ENCODE results near the gene C20orf144. TPM values are rescaled to one million over a fixed set of nuclear protein-coding genes. Genes with fewer than 3 reads are reported as not detected.

Gene C20orf144
- total RNA-seq, 1 donor from 2014 or later: 0.82 TPM

DNA sequence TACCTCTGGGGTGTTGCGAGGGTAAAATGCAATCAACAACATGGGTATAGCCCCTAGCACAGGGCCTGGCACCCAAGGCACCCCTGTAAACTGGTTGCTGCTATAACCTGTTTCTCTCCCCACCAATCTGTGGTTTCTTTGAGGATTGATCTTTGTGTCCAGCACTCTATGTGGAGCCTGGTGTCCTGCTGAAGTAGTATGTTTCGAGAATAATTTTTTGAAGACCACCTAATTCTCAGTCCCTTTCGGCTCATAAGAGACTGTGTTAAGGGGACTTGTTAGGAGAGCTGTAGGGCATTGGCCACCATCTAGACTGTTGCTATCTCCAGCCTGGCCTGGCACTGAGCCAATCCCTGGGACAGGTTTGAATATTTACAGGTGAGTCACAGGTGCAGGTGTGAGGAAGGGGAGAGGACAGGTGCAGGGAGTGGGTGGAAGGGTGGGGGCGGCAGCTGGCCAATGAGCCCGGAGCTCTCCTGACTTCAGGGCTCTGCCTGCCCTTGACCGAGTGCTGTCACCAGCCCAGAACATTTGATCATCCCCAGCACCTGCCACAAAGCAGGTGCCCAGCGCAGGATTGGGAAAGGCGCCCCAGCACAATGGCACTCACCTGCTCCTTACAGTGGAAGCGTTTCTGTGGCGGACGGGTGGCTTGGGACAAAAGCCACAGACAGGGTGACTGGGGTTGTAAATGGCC is 8.1 kb upstream of the C20orf144 start:
- Mint-ChIP-seq H3K4me3 (peak overlapping the region; percentile 77), H3K4me1 (ENCODE audit: unreplicated experiment) (peaks cover 53% of the 10 kb centered on the region)

DNA sequence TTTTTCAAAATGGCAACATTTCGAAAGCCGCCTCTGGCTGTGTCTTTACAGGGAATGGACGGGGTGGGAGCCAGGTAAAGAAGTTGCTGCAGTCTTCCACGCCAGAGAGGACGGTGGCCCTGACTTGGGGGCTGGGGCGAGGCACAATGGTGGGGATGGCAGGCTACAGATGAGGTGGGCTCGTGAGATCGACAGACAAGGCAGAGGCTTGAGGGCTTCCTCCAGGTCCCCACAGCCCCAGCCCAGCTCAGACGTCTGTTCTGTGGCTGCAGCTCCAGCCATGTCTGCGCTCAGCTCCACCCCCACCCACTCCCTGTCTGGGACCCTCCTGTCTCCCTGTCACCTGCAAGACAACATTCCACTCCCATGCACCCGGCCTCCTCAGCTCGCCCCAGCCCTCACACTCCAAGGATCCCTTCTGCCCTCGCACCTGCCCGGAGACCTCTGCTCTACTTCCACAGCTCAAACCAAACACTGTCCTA is 7.4 kb upstream of the C20orf144 start:
- no peaks in the 10 kb centered on the region for H3K9me3 Mint-ChIP-seq
- H3K27me3 Mint-ChIP-seq: no peaks in the 10 kb centered on the region
- no peak for DNase-seq (ENCODE audit: extremely low spot score, unreplicated experiment)
- H3K36me3 Mint-ChIP-seq: peaks cover 11% of the 10 kb centered on the region
- TF ChIP-seq, protein P1, sequence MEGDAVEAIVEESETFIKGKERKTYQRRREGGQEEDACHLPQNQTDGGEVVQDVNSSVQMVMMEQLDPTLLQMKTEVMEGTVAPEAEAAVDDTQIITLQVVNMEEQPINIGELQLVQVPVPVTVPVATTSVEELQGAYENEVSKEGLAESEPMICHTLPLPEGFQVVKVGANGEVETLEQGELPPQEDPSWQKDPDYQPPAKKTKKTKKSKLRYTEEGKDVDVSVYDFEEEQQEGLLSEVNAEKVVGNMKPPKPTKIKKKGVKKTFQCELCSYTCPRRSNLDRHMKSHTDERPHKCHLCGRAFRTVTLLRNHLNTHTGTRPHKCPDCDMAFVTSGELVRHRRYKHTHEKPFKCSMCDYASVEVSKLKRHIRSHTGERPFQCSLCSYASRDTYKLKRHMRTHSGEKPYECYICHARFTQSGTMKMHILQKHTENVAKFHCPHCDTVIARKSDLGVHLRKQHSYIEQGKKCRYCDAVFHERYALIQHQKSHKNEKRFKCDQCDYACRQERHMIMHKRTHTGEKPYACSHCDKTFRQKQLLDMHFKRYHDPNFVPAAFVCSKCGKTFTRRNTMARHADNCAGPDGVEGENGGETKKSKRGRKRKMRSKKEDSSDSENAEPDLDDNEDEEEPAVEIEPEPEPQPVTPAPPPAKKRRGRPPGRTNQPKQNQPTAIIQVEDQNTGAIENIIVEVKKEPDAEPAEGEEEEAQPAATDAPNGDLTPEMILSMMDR (conservative IDR thresholded peaks at IDR 0.05): no peak
- H3K27ac Mint-ChIP-seq: peak overlapping the region; percentile 99
- H3K4me1 Mint-ChIP-seq (ENCODE audit: unreplicated experiment): peaks cover 46% of the 10 kb centered on the region
- H3K4me3 Mint-ChIP-seq: peak overlapping the region; percentile 77

More for the DNA sequence above, 8.1 kb upstream of the C20orf144 start:
- no peaks in the 10 kb centered on the region for H3K27me3 Mint-ChIP-seq
- H3K9me3 Mint-ChIP-seq: no peaks in the 10 kb centered on the region
- peak; percentile 84 for DNase-seq (ENCODE audit: extremely low spot score, unreplicated experiment)
- H3K27ac Mint-ChIP-seq: peak overlapping the region; percentile 99
- TF ChIP-seq, protein P1 (conservative IDR thresholded peaks at IDR 0.05): no peak
- H3K36me3 Mint-ChIP-seq: peaks cover 12% of the 10 kb centered on the region

DNA sequence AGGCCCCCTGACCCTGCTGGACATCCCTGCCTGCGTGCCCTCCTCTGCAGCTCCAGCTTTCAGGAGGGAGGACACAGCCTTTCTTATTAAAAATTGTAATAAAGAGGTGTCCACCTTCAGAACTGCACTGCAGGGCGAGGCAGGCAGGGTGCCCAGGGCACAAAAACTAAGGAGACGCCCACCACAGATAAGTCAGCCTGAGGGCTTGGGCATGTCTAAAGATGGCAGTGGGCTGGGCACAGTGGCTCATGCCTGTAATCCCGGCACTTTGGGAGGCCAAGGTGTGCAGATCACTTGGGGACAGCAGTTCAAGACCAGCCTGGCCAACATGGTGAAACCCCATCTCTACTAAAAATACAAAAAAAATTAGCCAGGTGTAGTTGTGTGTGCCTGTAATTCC is 7.0 kb upstream of the C20orf144 start:
- Mint-ChIP-seq H3K4me1 (ENCODE audit: unreplicated experiment) (peaks cover 42% of the 10 kb centered on the region), H3K27me3 (no peaks in the 10 kb centered on the region), H3K36me3 (peaks cover 10% of the 10 kb centered on the region), H3K9me3 (no peaks in the 10 kb centered on the region), H3K27ac (peak overlapping the region; percentile 99), H3K4me3 (peak overlapping the region; percentile 77)
- TF ChIP-seq, protein P1 (conservative IDR thresholded peaks at IDR 0.05): no peak
- DNase-seq (ENCODE audit: extremely low spot score, unreplicated experiment): no peak

DNA sequence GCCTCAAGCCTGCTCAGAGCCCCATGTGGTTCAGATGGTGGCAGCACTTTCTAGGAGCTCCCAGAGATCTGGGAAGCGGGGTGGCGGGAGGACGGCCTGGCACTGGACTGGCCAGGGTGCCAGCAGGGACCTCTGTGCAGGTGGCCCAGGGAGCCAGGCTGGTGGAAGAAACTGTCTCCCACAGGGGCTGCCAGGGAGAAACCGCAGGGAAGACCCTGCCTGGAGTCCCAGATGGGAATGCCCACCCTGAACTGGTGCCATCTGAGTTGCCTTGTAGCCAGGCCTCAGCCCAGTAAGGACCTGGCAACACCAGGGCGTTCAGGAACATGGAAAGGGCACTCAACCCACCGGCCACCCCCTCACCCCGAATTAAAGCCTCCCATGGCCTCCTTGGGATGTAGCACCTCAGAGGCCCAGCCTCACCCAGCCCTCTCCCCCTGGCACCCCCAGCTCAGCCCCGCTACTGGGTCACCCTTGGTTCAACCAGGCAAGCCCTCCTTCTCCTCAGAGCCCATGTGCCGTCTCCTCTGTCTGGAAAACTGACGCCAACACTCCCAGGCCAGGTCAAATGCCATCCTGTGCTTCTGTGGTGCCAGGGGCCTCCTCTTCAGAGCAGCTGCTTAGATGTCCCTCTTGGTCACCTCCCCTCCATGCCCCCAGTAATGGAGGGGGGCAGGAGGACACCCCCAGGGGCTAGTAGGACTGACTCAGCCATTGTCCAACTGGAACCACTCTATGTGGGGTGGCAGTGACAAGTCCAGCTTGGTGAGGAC is 5.9 kb upstream of the C20orf144 start:
- Mint-ChIP-seq H3K9me3 (no peaks in the 10 kb centered on the region), H3K4me1 (ENCODE audit: unreplicated experiment) (peaks cover 32% of the 10 kb centered on the region), H3K27me3 (no peaks in the 10 kb centered on the region), H3K36me3 (peaks cover 1% of the 10 kb centered on the region), H3K4me3 (no peak overlapping the region), H3K27ac (peak overlapping the region; percentile 99)
- no peak for DNase-seq (ENCODE audit: extremely low spot score, unreplicated experiment)
- TF ChIP-seq, protein P1 (conservative IDR thresholded peaks at IDR 0.05): no peak

DNA sequence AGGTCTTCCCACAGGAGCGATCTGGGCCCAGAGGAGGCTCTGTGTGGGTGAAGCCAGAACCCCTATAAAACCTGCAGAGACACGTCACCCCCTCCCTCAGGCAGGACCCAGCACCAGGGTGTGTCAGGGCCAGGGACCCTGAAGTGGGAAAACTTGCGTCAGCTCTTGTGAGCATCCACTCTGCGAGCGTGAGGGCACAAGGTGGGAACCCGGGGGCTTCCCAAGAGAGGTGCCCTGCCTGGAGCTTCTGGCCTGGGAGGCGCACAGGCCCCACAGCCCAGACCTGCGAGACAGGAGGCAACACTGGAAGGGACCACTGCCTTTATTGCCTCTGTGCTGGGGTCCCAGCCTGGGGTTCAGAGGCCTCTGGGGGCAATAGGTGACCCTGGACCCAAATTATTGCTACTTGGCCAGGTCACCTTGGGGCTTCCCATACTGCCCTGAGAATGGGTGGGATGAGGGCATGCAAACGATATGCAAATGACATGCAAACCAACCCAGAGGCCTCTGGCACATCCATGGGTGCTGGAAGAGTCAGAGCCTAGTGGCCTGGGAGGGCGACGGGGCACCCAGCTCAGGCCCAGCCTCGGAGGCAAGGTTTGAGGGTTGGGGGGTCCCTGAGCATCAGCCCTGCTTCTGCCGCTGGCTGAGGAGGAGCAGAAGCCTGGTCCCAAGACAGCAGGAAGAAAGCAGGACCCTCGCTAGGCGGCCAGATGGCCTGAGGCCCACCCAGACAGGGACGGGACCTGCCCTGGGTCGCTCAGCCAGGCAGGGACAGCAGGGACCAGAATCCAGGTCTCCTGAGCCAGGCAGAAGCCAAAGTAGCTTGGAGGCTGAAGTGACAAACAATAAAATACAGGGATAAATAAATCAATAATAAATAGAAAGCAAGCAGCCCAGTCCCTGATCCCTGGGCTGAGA is 5.1 kb upstream of the C20orf144 start:
- no peak overlapping the region for H3K4me3 Mint-ChIP-seq

More for the DNA sequence above, 5.1 kb upstream of the C20orf144 start:
- Mint-ChIP-seq H3K36me3 (no peaks in the 10 kb centered on the region), H3K27me3 (no peaks in the 10 kb centered on the region), H3K9me3 (no peaks in the 10 kb centered on the region), H3K4me1 (ENCODE audit: unreplicated experiment) (peaks cover 27% of the 10 kb centered on the region), H3K27ac (peak overlapping the region; percentile 99)
- TF ChIP-seq, protein P1 (conservative IDR thresholded peaks at IDR 0.05): no peak
- no peak for DNase-seq (ENCODE audit: extremely low spot score, unreplicated experiment)

Data from type B pancreatic cell (in vitro differentiated cells).